H1 (cell line): Measurements from ENCODE around the gene CHSY1. TPM values are rescaled to one million over a fixed set of nuclear protein-coding genes. Genes with fewer than 3 reads are reported as not detected.

Experiments
- CTCF ChIA-PET: fragments of 300-600 bp; sonication (Branson Sonifier 250); formaldehyde crosslinking; loops from one replicate; lab custom pipeline; 2021; ENCODE audit not compliant: partially characterized antibody; lab: Charles Lee
- POLR2A ChIA-PET: fragments of 300-600 bp; sonication (Branson Sonifier 250); formaldehyde crosslinking; loops from one replicate; lab custom pipeline; 2021; ENCODE audit warnings: inconsistent platforms; ENCODE audit not compliant: partially characterized antibody; lab: Charles Lee
- DNase-seq, 2 experiments: peaks; one replicate each; pipeline versions ENCODE4 v3.0.0 to v3.0.0-alpha.2; 2010 to 2022; ENCODE audit warnings: low spot score in 2 of 2, low read depth in 1 of 2, mixed read lengths in 1 of 2
- FAIRE-seq: peaks from 2 replicates; lab custom pipeline; 2011; peaks lifted over from hg19 to GRCh38; lab: Jason Lieb, UNC
- H2AFZ ChIP-seq: 2 replicates; pipeline ENCODE4 v1.8.1; 2012; ENCODE audit warnings: low read length, inconsistent platforms
- H2AK5ac ChIP-seq: 2 replicates; pipeline ENCODE4 v1.6.1; 2013; ENCODE audit warnings: low read depth, low read length
- H2BK120ac ChIP-seq: replicated peaks from 2 replicates; pipeline ENCODE3; 2013; ENCODE audit warnings: low read depth, low read length, inconsistent platforms
- H2BK12ac ChIP-seq: 2 replicates; pipeline ENCODE4 v1.6.1; 2013; ENCODE audit warnings: low read depth, low read length
- H2BK15ac ChIP-seq: 2 replicates; pipeline ENCODE4 v1.6.1; 2013; ENCODE audit warnings: low read length
- H2BK20ac ChIP-seq: 2 replicates; pipeline ENCODE4 v1.6.1; 2013; ENCODE audit warnings: low read length
- H2BK5ac ChIP-seq: 2 replicates; pipeline ENCODE4 v1.6.1; 2013; ENCODE audit warnings: low read depth, low read length
- H3K14ac ChIP-seq: 2 replicates; pipeline ENCODE4 v1.6.1; 2013; ENCODE audit warnings: inconsistent platforms; ENCODE audit not compliant: insufficient read length
- H3K18ac ChIP-seq: 2 replicates; pipeline ENCODE4 v1.6.1; 2013; ENCODE audit warnings: low read length; ENCODE audit errors: extremely low read depth
- H3K23ac ChIP-seq: 2 replicates; pipeline ENCODE4 v1.6.1; 2013; ENCODE audit warnings: inconsistent platforms; ENCODE audit not compliant: insufficient read length
- H3K23me2 ChIP-seq: 2 replicates; pipeline ENCODE4 v1.6.1; 2013; ENCODE audit warnings: low read depth, low read length
- H3K27ac ChIP-seq: 2 replicates; pipeline ENCODE4 v1.6.1; 2011; ENCODE audit warnings: low read depth, low read length, inconsistent platforms
- H3K27me3 ChIP-seq, 4 experiments: replicated peaks in 1 of 4; 1 replicate in 1 of 4; 2 replicates in 3 of 4; pipeline versions ENCODE4 v1.6.1 to v1.8.1; 2011 to 2013; ENCODE audit warnings: low read length in 3 of 4, mild to moderate bottlenecking in 3 of 4, inconsistent platforms in 2 of 4, mixed read lengths in 2 of 4, moderate library complexity in 1 of 4; ENCODE audit not compliant: control insufficient read depth in 3 of 4, insufficient read depth in 3 of 4; ENCODE audit errors: extremely low read depth in 1 of 4
- H3K36me3 ChIP-seq, 4 experiments: 2 replicates each; pipeline versions ENCODE4 v1.6.1 to v1.8.1; 2011 to 2013; ENCODE audit warnings: mild to moderate bottlenecking in 4 of 4, low read length in 3 of 4, moderate library complexity in 2 of 4, control low read depth in 1 of 4, inconsistent platforms in 1 of 4; ENCODE audit not compliant: insufficient read depth in 4 of 4, control insufficient read depth in 2 of 4
- H3K4ac ChIP-seq: replicated peaks from 2 replicates; pipeline ENCODE3; 2013; ENCODE audit warnings: low read length, low read depth, mixed read lengths, inconsistent platforms; ENCODE audit not compliant: insufficient read length
- H3K4me1 ChIP-seq, 4 experiments: replicated peaks in 1 of 4; 1 replicate in 1 of 4; 2 replicates in 3 of 4; pipeline versions ENCODE4 v1.6.1 to v1.8.1; 2011 to 2013; ENCODE audit warnings: low read length in 3 of 4, inconsistent platforms in 2 of 4, mixed read lengths in 1 of 4; ENCODE audit not compliant: insufficient read depth in 4 of 4, control insufficient read depth in 3 of 4
- H3K4me2 ChIP-seq, 2 experiments: 2 replicates each; pipeline versions ENCODE4 v1.6.1 to v1.8.1; 2011 to 2013; ENCODE audit warnings: low read depth in 2 of 2, low read length in 2 of 2, control low read depth in 1 of 2, inconsistent platforms in 1 of 2, mild to moderate bottlenecking in 1 of 2; ENCODE audit not compliant: insufficient read depth in 1 of 2
- H3K4me3 ChIP-seq, 4 experiments: fragments of 200-600, 300-600 bp in 1 of 4; sonication (generic), shearing (Covaris generic), sonication (Bioruptor Twin) in 1 of 4; 2 replicates each; pipeline versions ENCODE4 v1.5.1 to v1.8.1; 2011 to 2016; ENCODE audit warnings: low read length in 4 of 4, low read depth in 3 of 4, control low read depth in 2 of 4, inconsistent platforms in 2 of 4, mild to moderate bottlenecking in 2 of 4, mixed read lengths in 1 of 4, moderate library complexity in 1 of 4; ENCODE audit not compliant: insufficient read depth in 2 of 4; ENCODE audit errors: extremely low read depth in 1 of 4
- H3K56ac ChIP-seq: replicated peaks from 2 replicates; pipeline ENCODE3; 2013; ENCODE audit warnings: low read depth, mild to moderate bottlenecking, mixed read lengths, low read length, inconsistent platforms; ENCODE audit not compliant: insufficient read length
- H3K79me1 ChIP-seq: 2 replicates; pipeline ENCODE4 v1.6.1; 2013; ENCODE audit warnings: low read depth, low read length, control low read depth
- H3K79me2 ChIP-seq, 2 experiments: 2 replicates each; pipeline versions ENCODE4 v1.6.1 to v1.8.1; 2012 to 2013; ENCODE audit warnings: low read length in 2 of 2, mild to moderate bottlenecking in 2 of 2, inconsistent platforms in 1 of 2; ENCODE audit not compliant: insufficient read depth in 2 of 2, control insufficient read depth in 1 of 2
- H3K9ac ChIP-seq, 4 experiments: replicated peaks in 1 of 4; 1 replicate in 1 of 4; 2 replicates in 3 of 4; pipeline versions ENCODE4 v1.6.1 to v1.8.1; 2011 to 2013; ENCODE audit warnings: low read depth in 3 of 4, low read length in 3 of 4, control low read depth in 2 of 4, mild to moderate bottlenecking in 2 of 4, moderate library complexity in 2 of 4, inconsistent platforms in 1 of 4; ENCODE audit errors: extremely low read depth in 1 of 4
- H3K9me3 ChIP-seq, 2 experiments: 2 replicates each; pipeline versions ENCODE4 v1.6.1 to v1.8.1; 2012 to 2013; ENCODE audit warnings: mild to moderate bottlenecking in 2 of 2, moderate library complexity in 2 of 2, control low read depth in 1 of 2, inconsistent platforms in 1 of 2, low read depth in 1 of 2, low read length in 1 of 2, mixed read lengths in 1 of 2; ENCODE audit not compliant: insufficient read depth in 2 of 2
- H4K20me1 ChIP-seq, 2 experiments: replicated peaks in 1 of 2; 2 replicates each; pipeline versions ENCODE3 to v1.8.1; 2011 to 2013; ENCODE audit warnings: inconsistent platforms in 2 of 2, low read length in 2 of 2, mild to moderate bottlenecking in 1 of 2; ENCODE audit not compliant: insufficient read depth in 2 of 2, control insufficient read depth in 1 of 2
- H4K5ac ChIP-seq: 2 replicates; pipeline ENCODE4 v1.6.1; 2013; ENCODE audit warnings: low read length, low read depth, mixed read lengths, inconsistent platforms; ENCODE audit not compliant: insufficient read length
- H4K8ac ChIP-seq: 2 replicates; pipeline ENCODE4 v1.8.0; 2013; ENCODE audit warnings: mild to moderate bottlenecking, moderate library complexity, low read length, inconsistent platforms; ENCODE audit not compliant: insufficient read depth; ENCODE audit errors: extremely low read depth
- H4K91ac ChIP-seq: replicated peaks from 2 replicates; pipeline ENCODE3; 2013; ENCODE audit warnings: low read length, mixed read lengths, inconsistent platforms; ENCODE audit not compliant: insufficient read length
- EZH2 ChIP-seq: fragments of 200-600 bp; sonication (generic); IDR thresholded peaks from 2 replicates; pipeline ENCODE4 v1.7.1; 2012; ENCODE audit warnings: low read depth, mild to moderate bottlenecking, moderate library complexity, low read length, inconsistent platforms; ENCODE audit not compliant: severe bottlenecking
- PHF8 ChIP-seq: fragments of 200-600 bp; sonication (generic); conservative IDR thresholded peaks from 2 replicates; pipeline ENCODE4 v1.7.1; 2012; ENCODE audit warnings: low read depth, mild to moderate bottlenecking, inconsistent platforms, low read length, moderate library complexity
- SIRT6 ChIP-seq: IDR thresholded peaks from one replicate; pipeline ENCODE4 v1.7.1; 2012; ENCODE audit warnings: low read length, inconsistent platforms
- TAF1 ChIP-seq: IDR thresholded peaks from 2 replicates; pipeline ENCODE4 v1.6.1; 2011; ENCODE audit warnings: mild to moderate bottlenecking, low read depth, low read length
- TCF12 ChIP-seq: IDR thresholded peaks from 2 replicates; pipeline ENCODE4 v1.6.1; 2011; ENCODE audit warnings: low read depth, mild to moderate bottlenecking, low read length
- WGBS, 2 experiments: shearing (Covaris generic) in 1 of 2; methylation state at CpG; one replicate each; pipeline versions ENCODE4 v1.1.6 to v1.1.7; 2013 to 2015; ENCODE audit warnings: low lambda C conversion rate in 2 of 2, mixed read lengths in 2 of 2, inconsistent platforms in 1 of 2, low coverage in 1 of 2, missing lambda C conversion rate in 1 of 2; ENCODE audit not compliant: insufficient replicate concordance in 2 of 2, insufficient coverage in 1 of 2, insufficient read length in 1 of 2; ENCODE audit errors: extremely low coverage in 1 of 2, missing lambda C conversion rate in 1 of 2; 5-methylcytosine and 5-hydroxymethylcytosine counted together
- polyA plus RNA-seq, 7 experiments: library from polyadenylated mRNA; depleted of rRNA in 3 of 7; stranded (reverse) in 5 of 7; unstranded in 2 of 7; fragments of >200 nt in 5 of 7; fragments of 200-250 nt in 2 of 7; gene quantifications; 1 replicate in 5 of 7; 2 replicates in 1 of 7; 4 replicates in 1 of 7; pipeline versions ENCODE4 v1.2.1 to v1.2.3, GENCODE V29; 2011 to 2013; ENCODE audit warnings: missing spikeins in 2 of 7, mixed read lengths in 2 of 7
- total RNA-seq: library from RNA; stranded (reverse); fragmentation: NEBNext Ultra II Directional; extraction: Animal tissue kit (Norgen Biotek cat#: 25700); gene quantifications from 2 replicates; pipeline ENCODE4 v1.2.1, GENCODE V29; 2021
- TF ChIP-seq, protein P1 (sequence below): IDR thresholded peaks from 2 replicates; pipeline ENCODE4 v1.6.1; 2012; ENCODE audit warnings: low read length, inconsistent platforms
- TF ChIP-seq, protein P2 (sequence below): IDR thresholded peaks from 2 replicates; pipeline ENCODE4 v1.6.1; 2011; ENCODE audit warnings: low read length, improper control_type of control experiment
- TF ChIP-seq, protein P3 (sequence below): IDR thresholded peaks from 2 replicates; pipeline ENCODE4 v1.6.1; 2012; ENCODE audit warnings: inconsistent platforms

Gene CHSY1
- total and polyA plus RNA-seq, 2 of the 8 experiments (the other 6 are each of a cell fraction or from before 2014, with no cell fraction given) = 24.9 to 60.7 TPM

DNA sequence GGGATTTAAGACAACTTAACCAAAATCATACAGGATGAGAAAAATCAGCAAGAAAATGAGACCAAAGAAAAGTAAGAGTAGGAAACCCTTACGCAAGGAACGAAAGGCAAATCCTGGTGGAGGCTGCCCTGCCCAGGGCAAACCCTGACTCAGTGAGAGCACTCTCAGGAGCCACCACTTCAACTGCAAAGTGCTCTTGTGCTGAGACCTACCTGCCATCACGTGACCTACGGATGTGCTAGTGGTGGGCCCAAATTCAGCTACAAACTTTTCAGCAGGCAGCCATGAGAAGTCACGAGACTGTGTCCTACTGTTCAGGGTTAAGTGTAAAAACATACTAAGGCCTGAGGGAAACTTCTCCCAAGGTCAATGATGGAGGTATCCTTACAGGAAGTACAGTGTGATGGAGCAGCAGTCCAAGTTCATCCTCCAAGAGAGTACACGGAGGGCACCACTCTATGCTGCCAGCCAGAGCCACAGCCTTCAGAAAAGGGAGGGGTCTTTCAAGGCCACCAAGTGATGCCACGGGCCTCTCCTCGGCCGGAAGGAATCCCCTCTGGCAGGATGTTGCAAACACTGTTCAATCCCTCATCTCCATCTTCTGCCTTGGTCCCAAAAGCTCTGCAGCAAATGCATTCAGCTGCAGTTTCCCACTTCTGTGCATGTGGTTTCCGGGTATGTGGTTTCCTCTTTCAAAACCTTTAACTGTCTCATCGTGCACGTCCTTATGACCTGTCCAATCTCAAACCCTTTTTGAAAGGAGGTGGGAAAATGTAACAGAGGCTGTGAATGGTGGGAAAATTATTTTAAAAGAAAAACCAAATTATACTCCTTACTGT, 9.5 kb downstream of the CHSY1 start:
- DNase-seq (no peak), FAIRE-seq (no peak)
- H2AK5ac ChIP-seq = no peak overlapping the region
- ChIA-PET CTCF (interaction anchor here (0.6 to 4.6 kb wide), 11 partner anchors 15 to 233 kb away, joined by 3 to 27 read pairs (median 4); no protein-coding TSS in a partner anchor), POLR2A (interaction anchor here (0.7 to 2.9 kb wide), 3 partner anchors 9 to 21 kb away, joined by 3 to 18 read pairs (median 4); partner anchors contain the start of gene CHSY1)
- H3K27me3 ChIP-seq = no peaks in the 10 kb centered on the region
- H2BK5ac ChIP-seq = no peak overlapping the region
- H2BK20ac ChIP-seq = no peak overlapping the region
- H4K91ac ChIP-seq = no peak overlapping the region
- no peak overlapping the region for H3K4me2 ChIP-seq
- H3K79me2 ChIP-seq = peaks cover 56 to 100% of the 10 kb centered on the region in 2 experiments
- H3K4ac ChIP-seq = no peak overlapping the region
- no peak overlapping the region for H4K8ac ChIP-seq
- no peak overlapping the region for H2AFZ ChIP-seq
- H3K23me2 ChIP-seq = no peaks in the 10 kb centered on the region
- peaks cover 3 to 23% (median 11%) of the 10 kb centered on the region in 4 experiments; a peak in 5 of 7 replicates for H3K4me1 ChIP-seq
- H4K20me1 ChIP-seq = peaks cover 35 to 38% of the 10 kb centered on the region in 2 experiments
- H3K9ac ChIP-seq = no peak overlapping the region; a peak in 2 of 7 replicates
- WGBS, 2 experiments = 89% methylated on average over 12 of the region's 12 CpGs; no CpG with 5 or more reads in 1 of the 2 experiments
- H3K27ac ChIP-seq = no peak overlapping the region
- H2BK120ac ChIP-seq = no peak overlapping the region
- H4K5ac ChIP-seq = no peak overlapping the region
- H3K14ac ChIP-seq = no peak overlapping the region
- H3K56ac ChIP-seq = no peak overlapping the region
- H2BK15ac ChIP-seq = no peak overlapping the region
- H3K36me3 ChIP-seq = 0 out of 8 replicates have a peak, but pooled peaks cover 0 to 2% (median 0%) of the 10 kb centered on the region in 4 experiments
- no peak overlapping the region for H2BK12ac ChIP-seq
- H3K18ac ChIP-seq = no peak overlapping the region
- H3K9me3 ChIP-seq = no peaks in the 10 kb centered on the region
- no peak overlapping the region; a peak in 1 of 8 replicates for H3K4me3 ChIP-seq
- no peak overlapping the region for H3K23ac ChIP-seq
- H3K79me1 ChIP-seq = peaks cover 17% of the 10 kb centered on the region
- TF ChIP-seq, protein P1, sequence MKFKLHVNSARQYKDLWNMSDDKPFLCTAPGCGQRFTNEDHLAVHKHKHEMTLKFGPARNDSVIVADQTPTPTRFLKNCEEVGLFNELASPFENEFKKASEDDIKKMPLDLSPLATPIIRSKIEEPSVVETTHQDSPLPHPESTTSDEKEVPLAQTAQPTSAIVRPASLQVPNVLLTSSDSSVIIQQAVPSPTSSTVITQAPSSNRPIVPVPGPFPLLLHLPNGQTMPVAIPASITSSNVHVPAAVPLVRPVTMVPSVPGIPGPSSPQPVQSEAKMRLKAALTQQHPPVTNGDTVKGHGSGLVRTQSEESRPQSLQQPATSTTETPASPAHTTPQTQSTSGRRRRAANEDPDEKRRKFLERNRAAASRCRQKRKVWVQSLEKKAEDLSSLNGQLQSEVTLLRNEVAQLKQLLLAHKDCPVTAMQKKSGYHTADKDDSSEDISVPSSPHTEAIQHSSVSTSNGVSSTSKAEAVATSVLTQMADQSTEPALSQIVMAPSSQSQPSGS = no peak
- TF ChIP-seq TCF12 = no peak
- no peak for TF ChIP-seq TAF1
- TF ChIP-seq SIRT6 = no peak
- TF ChIP-seq PHF8 = no peak
- TF ChIP-seq, protein P2, sequence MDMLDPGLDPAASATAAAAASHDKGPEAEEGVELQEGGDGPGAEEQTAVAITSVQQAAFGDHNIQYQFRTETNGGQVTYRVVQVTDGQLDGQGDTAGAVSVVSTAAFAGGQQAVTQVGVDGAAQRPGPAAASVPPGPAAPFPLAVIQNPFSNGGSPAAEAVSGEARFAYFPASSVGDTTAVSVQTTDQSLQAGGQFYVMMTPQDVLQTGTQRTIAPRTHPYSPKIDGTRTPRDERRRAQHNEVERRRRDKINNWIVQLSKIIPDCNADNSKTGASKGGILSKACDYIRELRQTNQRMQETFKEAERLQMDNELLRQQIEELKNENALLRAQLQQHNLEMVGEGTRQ = no peak
- TF ChIP-seq, protein P3, sequence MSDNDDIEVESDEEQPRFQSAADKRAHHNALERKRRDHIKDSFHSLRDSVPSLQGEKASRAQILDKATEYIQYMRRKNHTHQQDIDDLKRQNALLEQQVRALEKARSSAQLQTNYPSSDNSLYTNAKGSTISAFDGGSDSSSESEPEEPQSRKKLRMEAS = no peak
- TF ChIP-seq EZH2 = no peak
